PC-3 (cell line): ENCODE results near the gene TRPM7. TPM values are rescaled to one million over a fixed set of nuclear protein-coding genes. Genes with fewer than 3 reads are reported as not detected.

Source experiments
- ATAC-seq: fragments of 200-7000 bp; cut with Tn5 transposase; 2 replicates; pipeline ENCODE4 v1.9.1; 2020; ENCODE audit warnings: mild to moderate bottlenecking, moderate library complexity
- BruUV-seq: library from RNA; stranded (reverse); fragments of 400-500 nt; replicated peaks from 2 replicates; lab custom pipeline; 2021; lab: Mats Ljungman, UMichigan
- CTCF ChIA-PET: fragments of 300-600 bp; sonication (Branson Sonifier 250); formaldehyde crosslinking; loops from one replicate; lab custom pipeline; 2022; ENCODE audit warnings: antibody characterized with exemption; lab: Charles Lee
- POLR2A ChIA-PET: fragments of 300-600 bp; sonication (Branson Sonifier 250); formaldehyde crosslinking; loops from one replicate; lab custom pipeline; 2022; ENCODE audit warnings: antibody characterized with exemption; ENCODE audit not compliant: unreplicated experiment; lab: Charles Lee
- DNase-seq: peaks from one replicate; pipeline ENCODE4 v3.0.0-alpha.2; 2015
- H2AFZ ChIP-seq: fragments of 300-600 bp; sonication (generic); 2 replicates; pipeline ENCODE4 v1.6.0; 2016; ENCODE audit warnings: antibody characterized with exemption, low read length
- H3F3A ChIP-seq: fragments of 300-600 bp; sonication (generic); one replicate; pipeline ENCODE4 v1.6.0; 2017; ENCODE audit warnings: antibody characterized with exemption, low read length, control low read depth, mild to moderate bottlenecking; ENCODE audit not compliant: unreplicated experiment
- H3K27ac ChIP-seq: fragments of 300-600 bp; sonication (generic); 2 replicates; pipeline ENCODE4 v1.5.1; 2016; ENCODE audit warnings: mild to moderate bottlenecking, low read length
- H3K27me3 ChIP-seq: fragments of 300-600 bp; sonication (generic); 2 replicates; pipeline ENCODE4 v1.6.1; 2016; ENCODE audit warnings: low read length, mixed read lengths
- H3K36me3 ChIP-seq: fragments of 300-600 bp; sonication (generic); 2 replicates; pipeline ENCODE4 v1.6.1; 2016; ENCODE audit warnings: low read depth, mixed run types, low read length, mixed read lengths
- H3K4me1 ChIP-seq: fragments of 300-600 bp; sonication (generic); 2 replicates; pipeline ENCODE4 v1.5.1; 2016; ENCODE audit warnings: low read length; ENCODE audit not compliant: insufficient read depth
- H3K4me2 ChIP-seq: fragments of 300-600 bp; sonication (generic); 2 replicates; pipeline ENCODE4 v1.6.0; 2016; ENCODE audit warnings: low read length
- H3K4me3 ChIP-seq: fragments of 300-600 bp; sonication (generic); 2 replicates; pipeline ENCODE4 v1.5.1; 2016; ENCODE audit warnings: mild to moderate bottlenecking, low read length, mixed read lengths
- H3K79me2 ChIP-seq: fragments of 300-600 bp; sonication (generic); 2 replicates; pipeline ENCODE4 v1.6.1; 2017; ENCODE audit warnings: low read length, mixed read lengths
- H3K9ac ChIP-seq: fragments of 300-600 bp; sonication (generic); 2 replicates; pipeline ENCODE4 v1.6.0; 2016; ENCODE audit warnings: mild to moderate bottlenecking, low read length
- H3K9me2 ChIP-seq: fragments of 300-600 bp; sonication (generic); replicated peaks from 2 replicates; pipeline ENCODE4 v1.6.1; 2016; ENCODE audit warnings: mixed run types, low read length, mixed read lengths
- H3K9me3 ChIP-seq: fragments of 300-600 bp; sonication (generic); 2 replicates; pipeline ENCODE4 v1.6.1; 2016; ENCODE audit warnings: low read length, mixed read lengths
- H4K20me1 ChIP-seq: fragments of 300-600 bp; sonication (generic); 2 replicates; pipeline ENCODE4 v1.6.1; 2016; ENCODE audit warnings: low read length, mixed read lengths
- EZH2 ChIP-seq: fragments of 300-600 bp; sonication (generic); IDR thresholded peaks from one replicate; pipeline ENCODE4 v1.6.1; 2017; ENCODE audit warnings: antibody characterized with exemption, mild to moderate bottlenecking, low read length; ENCODE audit not compliant: unreplicated experiment
- EZH2phosphoT487 ChIP-seq: fragments of 300-600 bp; sonication (generic); IDR thresholded peaks from 2 replicates; pipeline ENCODE4 v1.6.1; 2018; ENCODE audit warnings: mild to moderate bottlenecking, antibody characterized with exemption, low read length, borderline replicate concordance
- intact Hi-C: fragments of 100-400 bp; cut with micrococcal nuclease; formaldehyde crosslinking; loops from 2 replicates; pipeline ENCODE4 v1.9.0; 2023
- total RNA-seq: library from RNA; depleted of rRNA; stranded (reverse); fragments of >200 nt; gene quantifications from 2 replicates; pipeline ENCODE4 v1.2.3, GENCODE V29; 2014
- TF ChIP-seq, protein P1 (sequence below): fragments of 300-600 bp; sonication (generic); conservative IDR thresholded peaks from 2 replicates; pipeline ENCODE4 v1.5.1; 2017; ENCODE audit warnings: antibody characterized with exemption, low read depth, mild to moderate bottlenecking, low read length

The TRPM7 gene
- total RNA-seq, 1 experiment from 2014 or later, result 13.3 TPM

DNA sequence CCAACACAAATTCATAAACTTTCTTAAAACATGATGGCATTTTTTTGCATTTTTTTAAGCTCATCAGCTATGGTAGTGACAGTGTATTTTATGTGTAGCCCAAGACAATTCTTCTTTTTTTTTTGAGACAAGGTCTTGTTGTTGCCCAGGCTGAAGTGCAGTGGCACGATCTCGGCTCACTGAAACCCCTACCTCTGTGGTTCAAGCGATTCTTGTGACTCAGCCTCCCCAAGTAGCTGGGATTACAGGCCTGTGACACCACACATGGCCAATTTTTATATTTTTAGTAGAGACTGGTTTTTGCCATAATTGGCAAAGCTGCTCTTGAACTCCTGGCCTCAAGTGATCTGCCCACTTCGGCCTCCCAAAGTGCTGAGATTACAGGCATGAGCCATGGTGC, 122.8 kb downstream of the TRPM7 start:
- H4K20me1 ChIP-seq, result no peaks in the 10 kb centered on the region
- no peak overlapping the region for H3K4me2 ChIP-seq
- H3K79me2 ChIP-seq, result no peaks in the 10 kb centered on the region
- no peak for DNase-seq
- TF ChIP-seq EZH2, result no peak
- TF ChIP-seq, protein P1, sequence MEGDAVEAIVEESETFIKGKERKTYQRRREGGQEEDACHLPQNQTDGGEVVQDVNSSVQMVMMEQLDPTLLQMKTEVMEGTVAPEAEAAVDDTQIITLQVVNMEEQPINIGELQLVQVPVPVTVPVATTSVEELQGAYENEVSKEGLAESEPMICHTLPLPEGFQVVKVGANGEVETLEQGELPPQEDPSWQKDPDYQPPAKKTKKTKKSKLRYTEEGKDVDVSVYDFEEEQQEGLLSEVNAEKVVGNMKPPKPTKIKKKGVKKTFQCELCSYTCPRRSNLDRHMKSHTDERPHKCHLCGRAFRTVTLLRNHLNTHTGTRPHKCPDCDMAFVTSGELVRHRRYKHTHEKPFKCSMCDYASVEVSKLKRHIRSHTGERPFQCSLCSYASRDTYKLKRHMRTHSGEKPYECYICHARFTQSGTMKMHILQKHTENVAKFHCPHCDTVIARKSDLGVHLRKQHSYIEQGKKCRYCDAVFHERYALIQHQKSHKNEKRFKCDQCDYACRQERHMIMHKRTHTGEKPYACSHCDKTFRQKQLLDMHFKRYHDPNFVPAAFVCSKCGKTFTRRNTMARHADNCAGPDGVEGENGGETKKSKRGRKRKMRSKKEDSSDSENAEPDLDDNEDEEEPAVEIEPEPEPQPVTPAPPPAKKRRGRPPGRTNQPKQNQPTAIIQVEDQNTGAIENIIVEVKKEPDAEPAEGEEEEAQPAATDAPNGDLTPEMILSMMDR, result no peak
- no peak for TF ChIP-seq EZH2phosphoT487
- no peaks in the 10 kb centered on the region for H3K4me1 ChIP-seq
- ChIA-PET POLR2A (interaction anchor here (0.6 kb wide), 1 partner anchor 140 kb away, joined by 3 read pairs; the partner anchor contains the start of gene USP8), CTCF (no interaction called here)
- no peaks in the 10 kb centered on the region for H3F3A ChIP-seq
- no TSS peak for BruUV-seq
- ATAC-seq, result no peak
- no peaks in the 10 kb centered on the region for H3K27me3 ChIP-seq
- no peaks in the 10 kb centered on the region for H3K9me3 ChIP-seq
- H3K9me2 ChIP-seq, result no peaks in the 10 kb centered on the region
- no peak overlapping the region for H3K4me3 ChIP-seq
- H3K36me3 ChIP-seq, result peaks cover 5% of the 10 kb centered on the region; the same call in 1 of the 2 replicates
- no peak overlapping the region for H2AFZ ChIP-seq
- H3K27ac ChIP-seq, result no peak overlapping the region
- no peak overlapping the region for H3K9ac ChIP-seq
- intact Hi-C loops, result no loop called here

DNA sequence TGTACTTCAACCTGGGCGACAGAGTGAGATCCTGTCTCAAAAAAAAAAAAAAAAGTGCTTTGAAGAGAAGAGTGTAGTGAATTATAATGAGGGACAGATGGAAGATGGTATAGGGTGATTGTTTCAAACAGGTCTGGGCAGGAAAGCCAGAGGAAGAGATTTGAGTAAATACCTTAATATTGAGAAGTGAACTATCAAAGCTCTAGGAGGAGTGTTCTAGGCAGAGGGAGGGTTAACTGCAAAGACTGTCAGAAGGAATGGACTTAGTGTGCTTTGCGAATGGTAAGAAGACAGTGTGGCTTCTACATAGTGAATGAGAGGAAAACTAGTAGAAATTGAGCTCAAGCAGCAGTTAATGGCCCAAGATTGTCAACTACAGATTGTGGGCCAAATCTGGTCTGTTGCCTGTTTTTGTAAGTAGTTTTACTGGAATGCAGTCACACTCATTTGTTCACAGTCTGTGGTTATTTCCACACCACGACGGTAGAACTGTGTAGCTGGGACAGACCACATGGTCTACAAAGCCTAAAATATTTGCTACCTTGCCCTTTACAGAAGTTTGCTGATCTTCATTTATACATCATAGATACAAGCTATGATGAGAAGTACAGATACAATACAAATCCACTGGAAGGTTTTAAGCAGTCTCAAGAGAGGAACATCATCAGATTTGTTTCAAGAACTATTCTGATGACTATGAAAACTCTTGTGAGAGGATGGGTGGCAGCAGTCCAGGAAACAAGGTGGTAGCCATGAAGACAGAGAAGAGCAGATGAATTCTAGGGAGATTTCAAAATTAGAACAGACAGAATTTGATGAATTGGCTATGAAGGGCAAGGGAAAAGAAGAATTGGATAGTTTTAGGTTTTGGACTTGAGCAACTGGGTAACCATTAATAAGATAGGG, 123.6 kb downstream of the TRPM7 start:
- Histone ChIP-seq H3K4me1 (no peaks in the 10 kb centered on the region), H3F3A (no peaks in the 10 kb centered on the region), H3K9me3 (no peaks in the 10 kb centered on the region), H3K27ac (no peak overlapping the region), H3K36me3 (peaks cover 5% of the 10 kb centered on the region; the same call in 1 of the 2 replicates), H2AFZ (no peak overlapping the region), H3K27me3 (no peaks in the 10 kb centered on the region), H3K79me2 (no peaks in the 10 kb centered on the region), H4K20me1 (no peaks in the 10 kb centered on the region), H3K9ac (no peak overlapping the region), H3K4me2 (no peak overlapping the region), H3K4me3 (no peak overlapping the region), H3K9me2 (no peaks in the 10 kb centered on the region)
- intact Hi-C loops, result no loop called here
- BruUV-seq, result no TSS peak
- DNase-seq, result no peak
- CTCF ChIA-PET, result no interaction called here
- ATAC-seq, result no peak
- TF ChIP-seq, protein P1, result no peak
- TF ChIP-seq EZH2phosphoT487, result no peak
- no peak for TF ChIP-seq EZH2
- POLR2A ChIA-PET, result no interaction called here

DNA sequence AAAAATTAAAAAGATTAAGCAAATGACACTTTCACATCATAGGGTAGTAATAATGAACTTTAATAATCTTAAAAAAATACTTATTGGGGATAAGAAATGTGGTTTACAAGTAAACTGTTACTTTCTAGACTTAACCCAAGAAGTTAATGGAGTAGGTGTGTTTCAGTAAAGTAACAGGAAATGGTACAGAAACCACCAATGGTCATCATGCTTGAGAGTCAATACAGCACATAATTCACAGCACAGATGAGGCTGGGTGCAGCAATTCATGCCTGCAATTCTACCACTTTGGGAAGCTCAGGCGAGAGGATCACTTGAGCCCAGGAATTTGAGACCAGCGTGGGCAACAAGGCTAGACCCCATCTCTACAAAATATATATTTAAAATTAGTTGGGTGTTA, 128.6 kb downstream of the TRPM7 start:
- no peaks in the 10 kb centered on the region for H3F3A ChIP-seq
- ChIA-PET POLR2A (no interaction called here), CTCF (no interaction called here)
- ATAC-seq (no peak), DNase-seq (no peak)
- no peak overlapping the region for H3K4me2 ChIP-seq
- BruUV-seq, result no TSS peak
- no peak for TF ChIP-seq EZH2phosphoT487
- no peak for TF ChIP-seq EZH2
- TF ChIP-seq, protein P1, result no peak
- H3K4me1 ChIP-seq, result no peaks in the 10 kb centered on the region
- H3K9me2 ChIP-seq, result no peaks in the 10 kb centered on the region
- intact Hi-C loops, result no loop called here
- no peaks in the 10 kb centered on the region for H3K9me3 ChIP-seq
- H3K79me2 ChIP-seq, result no peaks in the 10 kb centered on the region
- no peak overlapping the region for H2AFZ ChIP-seq
- no peak overlapping the region for H3K4me3 ChIP-seq
- H3K27ac ChIP-seq, result no peak overlapping the region
- no peaks in the 10 kb centered on the region for H3K27me3 ChIP-seq
- H3K36me3 ChIP-seq, result no peaks in the 10 kb centered on the region
- no peaks in the 10 kb centered on the region for H4K20me1 ChIP-seq
- no peak overlapping the region for H3K9ac ChIP-seq
